Activated CD4-positive, alpha-beta T cell treated with anti-CD3 and anti-CD28 coated beads, Interleukin-2, amount 50 U/mL, for 4 hours (primary cell): ENCODE measurements around the gene CRK.
"Not testable (repeated sequence)": the region's sequence is repeated elsewhere in the genome, so short reads cannot be mapped to it uniquely, and the experiment has no call there.

ENCODE experiments used
- DNase-seq, 2 experiments: peaks; one replicate each; pipeline ENCODE4 v3.0.0-alpha.2; 2020

Gene CRK

GRCh38 chr17:1462164-1463112, 6.4 kb upstream of the CRK start:
- no peak for DNase-seq

- no peak for DNase-seq
Observed at GRCh38 chr17:1461198-1461944, 5.3 kb upstream of the CRK start.

- DNase-seq = no peak
Observed at GRCh38 chr17:1460233-1460632, 4.2 kb upstream of the CRK start.

- peak in 1 of 2 experiments; percentile 8 for DNase-seq
Observed at GRCh38 chr17:1455291-1455796, 688 bp downstream of the CRK start.

GRCh38 chr17:1454541-1454940, 1.5 kb downstream of the CRK start:
- DNase-seq = no peak

GRCh38 chr17:1453694-1454093, 2.3 kb downstream of the CRK start:
- DNase-seq = not testable (repeated sequence)

- no peak for DNase-seq
Observed at GRCh38 chr17:1452836-1453235, 3.2 kb downstream of the CRK start.

GRCh38 chr17:1450261-1450660, 5.8 kb downstream of the CRK start:
- DNase-seq = not testable (repeated sequence)

- no peak for DNase-seq
Observed at GRCh38 chr17:1449412-1449967, 6.5 kb downstream of the CRK start.

GRCh38 chr17:1447052-1447451, 9.0 kb downstream of the CRK start:
- no peak for DNase-seq

- DNase-seq = no peak
Observed at GRCh38 chr17:1446201-1446600, 9.8 kb downstream of the CRK start.

- DNase-seq = not testable (repeated sequence)
Observed at GRCh38 chr17:1445695-1446094, 10.3 kb downstream of the CRK start.

- DNase-seq = not testable (repeated sequence)
Observed at GRCh38 chr17:1442721-1443120, 13.3 kb downstream of the CRK start.

- DNase-seq = no peak
Observed at GRCh38 chr17:1442187-1442586, 13.8 kb downstream of the CRK start.

GRCh38 chr17:1440921-1441320, 15.1 kb downstream of the CRK start:
- DNase-seq = no peak

GRCh38 chr17:1438593-1439083, 17.4 kb downstream of the CRK start:
- no peak for DNase-seq

GRCh38 chr17:1435326-1435725, 20.7 kb downstream of the CRK start:
- DNase-seq = no peak

- DNase-seq = no peak
Observed at GRCh38 chr17:1434150-1434549, 21.9 kb downstream of the CRK start.

- no peak for DNase-seq
Observed at GRCh38 chr17:1431631-1432104, 24.4 kb downstream of the CRK start.

- no peak for DNase-seq
Observed at GRCh38 chr17:1423456-1424135, 32.4 kb downstream of the CRK start.

- peak; percentile 3 to 9 for DNase-seq
Observed at GRCh38 chr17:1422885-1423284, 33.1 kb downstream of the CRK start.

- no peak for DNase-seq
Observed at GRCh38 chr17:1421470-1421869, 34.6 kb downstream of the CRK start.
